ENCODE measurements around the gene ARVCF. TPM values are rescaled to one million over a fixed set of nuclear protein-coding genes. Genes with fewer than 3 reads are reported as not detected.

ARVCF gene
- total and polyA plus RNA-seq, 8 donors = 3.5 to 51.3 (median 13.6) TPM

DNA sequence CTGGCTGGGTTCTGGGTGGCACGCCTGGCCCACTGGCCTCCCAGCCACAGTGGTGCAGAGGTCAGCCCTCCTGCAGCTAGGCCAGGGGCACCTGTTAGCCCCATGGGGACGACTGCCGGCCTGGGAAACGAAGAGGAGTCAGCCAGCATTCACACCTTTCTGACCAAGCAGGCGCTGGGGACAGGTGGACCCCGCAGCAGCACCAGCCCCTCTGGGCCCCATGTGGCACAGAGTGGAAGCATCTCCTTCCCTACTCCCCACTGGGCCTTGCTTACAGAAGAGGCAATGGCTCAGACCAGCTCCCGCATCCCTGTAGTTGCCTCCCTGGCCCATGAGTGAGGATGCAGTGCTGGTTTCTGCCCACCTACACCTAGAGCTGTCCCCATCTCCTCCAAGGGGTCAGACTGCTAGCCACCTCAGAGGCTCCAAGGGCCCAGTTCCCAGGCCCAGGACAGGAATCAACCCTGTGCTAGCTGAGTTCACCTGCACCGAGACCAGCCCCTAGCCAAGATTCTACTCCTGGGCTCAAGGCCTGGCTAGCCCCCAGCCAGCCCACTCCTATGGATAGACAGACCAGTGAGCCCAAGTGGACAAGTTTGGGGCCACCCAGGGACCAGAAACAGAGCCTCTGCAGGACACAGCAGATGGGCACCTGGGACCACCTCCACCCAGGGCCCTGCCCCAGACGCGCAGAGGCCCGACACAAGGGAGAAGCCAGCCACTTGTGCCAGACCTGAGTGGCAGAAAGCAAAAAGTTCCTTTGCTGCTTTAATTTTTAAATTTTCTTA lies 47.3 kb downstream of the ARVCF start:
- intact Hi-C loops (cut with DNase I; ENCODE audit: low total_unique reads) = no loop called here
- peaks cover 6 to 92% (median 69%) of the 10 kb centered on the region in 4 donors for H3K36me3 ChIP-seq
- WGBS, 5 donors = 70 to 81% (median 74%) methylated on average over 11 of the region's 11 CpGs

DNA sequence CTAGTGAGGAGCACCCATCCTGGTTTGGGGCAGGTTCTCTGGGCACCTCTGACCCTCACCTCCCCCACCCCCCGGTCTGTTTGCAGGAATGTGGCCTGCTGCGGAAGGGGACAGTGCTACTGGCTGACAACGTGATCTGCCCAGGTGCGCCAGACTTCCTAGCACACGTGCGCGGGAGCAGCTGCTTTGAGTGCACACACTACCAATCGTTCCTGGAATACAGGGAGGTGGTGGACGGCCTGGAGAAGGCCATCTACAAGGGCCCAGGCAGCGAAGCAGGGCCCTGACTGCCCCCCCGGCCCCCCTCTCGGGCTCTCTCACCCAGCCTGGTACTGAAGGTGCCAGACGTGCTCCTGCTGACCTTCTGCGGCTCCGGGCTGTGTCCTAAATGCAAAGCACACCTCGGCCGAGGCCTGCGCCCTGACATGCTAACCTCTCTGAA lies 48.2 kb downstream of the ARVCF start:
- Histone ChIP-seq H3K27ac (peak overlapping the region; percentile 41 to 67 (median 52)), H3K4me1 (peaks cover 17 to 68% (median 41%) of the 10 kb centered on the region in 4 donors), H3K36me3 (peaks cover 15 to 95% (median 76%) of the 10 kb centered on the region in 4 donors), H3K9me3 (no peaks in the 10 kb centered on the region), H3K4me3 (no peak overlapping the region), H3K27me3 (no peaks in the 10 kb centered on the region)
- DNase-seq = peak in 1 of 2 donors; percentile 49
- intact Hi-C loops (cut with DNase I; ENCODE audit: low total_unique reads) = no loop called here
- WGBS, 5 donors = 31 to 71% (median 49%) methylated on average over 8 to 18 of the region's 18 CpGs
- TF ChIP-seq POLR2AphosphoS5 (IDR thresholded peaks at IDR 0.05) = no peak
- TF ChIP-seq EP300 (IDR thresholded peaks at IDR 0.05) = no peak
- TF ChIP-seq, protein P1, sequence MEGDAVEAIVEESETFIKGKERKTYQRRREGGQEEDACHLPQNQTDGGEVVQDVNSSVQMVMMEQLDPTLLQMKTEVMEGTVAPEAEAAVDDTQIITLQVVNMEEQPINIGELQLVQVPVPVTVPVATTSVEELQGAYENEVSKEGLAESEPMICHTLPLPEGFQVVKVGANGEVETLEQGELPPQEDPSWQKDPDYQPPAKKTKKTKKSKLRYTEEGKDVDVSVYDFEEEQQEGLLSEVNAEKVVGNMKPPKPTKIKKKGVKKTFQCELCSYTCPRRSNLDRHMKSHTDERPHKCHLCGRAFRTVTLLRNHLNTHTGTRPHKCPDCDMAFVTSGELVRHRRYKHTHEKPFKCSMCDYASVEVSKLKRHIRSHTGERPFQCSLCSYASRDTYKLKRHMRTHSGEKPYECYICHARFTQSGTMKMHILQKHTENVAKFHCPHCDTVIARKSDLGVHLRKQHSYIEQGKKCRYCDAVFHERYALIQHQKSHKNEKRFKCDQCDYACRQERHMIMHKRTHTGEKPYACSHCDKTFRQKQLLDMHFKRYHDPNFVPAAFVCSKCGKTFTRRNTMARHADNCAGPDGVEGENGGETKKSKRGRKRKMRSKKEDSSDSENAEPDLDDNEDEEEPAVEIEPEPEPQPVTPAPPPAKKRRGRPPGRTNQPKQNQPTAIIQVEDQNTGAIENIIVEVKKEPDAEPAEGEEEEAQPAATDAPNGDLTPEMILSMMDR (IDR thresholded peaks at IDR 0.05) = no peak
- TF ChIP-seq POLR2A (IDR thresholded peaks at IDR 0.05) = no peak

More for the DNA sequence above, 47.3 kb downstream of the ARVCF start:
- Histone ChIP-seq H3K9me3 (no peaks in the 10 kb centered on the region), H3K4me1 (peaks cover 8 to 63% (median 34%) of the 10 kb centered on the region in 4 donors), H3K27ac (peak overlapping the region in 4 of 5 donors; percentile 52 to 67 (median 56)), H3K27me3 (no peaks in the 10 kb centered on the region), H3K4me3 (no peak overlapping the region)
- TF ChIP-seq, protein P1 (IDR thresholded peaks at IDR 0.05) = no peak
- TF ChIP-seq EP300 (IDR thresholded peaks at IDR 0.05) (no peak), POLR2A (IDR thresholded peaks at IDR 0.05) (no peak), POLR2AphosphoS5 (IDR thresholded peaks at IDR 0.05) (no peak)
- DNase-seq = no peak

DNA sequence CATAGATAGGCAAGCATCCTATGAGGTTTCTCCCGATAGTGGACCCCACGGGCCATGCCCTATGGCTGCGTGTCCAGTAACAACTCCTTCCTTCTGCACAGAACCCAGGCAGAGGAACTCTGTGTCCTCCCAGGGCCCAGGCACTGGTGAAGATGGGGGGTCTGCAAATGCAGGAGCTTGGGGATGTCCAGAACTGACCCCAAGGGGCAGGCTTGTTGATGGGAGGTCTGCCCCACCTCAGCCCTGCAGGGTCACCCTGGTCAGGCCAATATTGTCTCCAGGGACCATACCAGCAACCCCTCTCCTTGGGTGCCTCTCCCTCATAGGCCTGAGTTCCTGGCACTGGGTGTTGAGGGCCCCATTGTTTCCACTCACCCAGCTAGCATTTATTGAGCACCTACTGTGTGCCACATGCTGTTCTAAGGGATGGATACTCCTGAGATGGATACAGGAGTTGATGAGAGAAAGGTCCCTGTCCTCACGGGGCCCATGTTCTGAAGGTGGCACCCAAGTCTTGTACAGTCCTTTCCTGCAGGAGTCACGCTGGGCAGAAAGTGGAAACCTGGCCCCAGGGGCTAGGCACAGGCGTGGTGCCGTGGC lies 48.7 kb downstream of the ARVCF start:
- H3K4me3 ChIP-seq = no peak overlapping the region
- WGBS, 5 donors = 57 to 75% (median 71%) methylated on average over 3 to 7 of the region's 7 CpGs
- peaks cover 19 to 73% (median 46%) of the 10 kb centered on the region in 4 donors for H3K4me1 ChIP-seq
- peak overlapping the region; percentile 41 to 67 (median 52) for H3K27ac ChIP-seq
- intact Hi-C loops (cut with DNase I; ENCODE audit: low total_unique reads) = no loop called here
- TF ChIP-seq, protein P1 (IDR thresholded peaks at IDR 0.05) = no peak
- no peak for TF ChIP-seq EP300 (IDR thresholded peaks at IDR 0.05)
- TF ChIP-seq POLR2AphosphoS5 (IDR thresholded peaks at IDR 0.05) = no peak
- no peak for TF ChIP-seq POLR2A (IDR thresholded peaks at IDR 0.05)
- DNase-seq = no peak
- H3K36me3 ChIP-seq = peaks cover 16 to 95% (median 75%) of the 10 kb centered on the region in 4 donors
- H3K9me3 ChIP-seq = no peaks in the 10 kb centered on the region
- H3K27me3 ChIP-seq = no peaks in the 10 kb centered on the region

DNA sequence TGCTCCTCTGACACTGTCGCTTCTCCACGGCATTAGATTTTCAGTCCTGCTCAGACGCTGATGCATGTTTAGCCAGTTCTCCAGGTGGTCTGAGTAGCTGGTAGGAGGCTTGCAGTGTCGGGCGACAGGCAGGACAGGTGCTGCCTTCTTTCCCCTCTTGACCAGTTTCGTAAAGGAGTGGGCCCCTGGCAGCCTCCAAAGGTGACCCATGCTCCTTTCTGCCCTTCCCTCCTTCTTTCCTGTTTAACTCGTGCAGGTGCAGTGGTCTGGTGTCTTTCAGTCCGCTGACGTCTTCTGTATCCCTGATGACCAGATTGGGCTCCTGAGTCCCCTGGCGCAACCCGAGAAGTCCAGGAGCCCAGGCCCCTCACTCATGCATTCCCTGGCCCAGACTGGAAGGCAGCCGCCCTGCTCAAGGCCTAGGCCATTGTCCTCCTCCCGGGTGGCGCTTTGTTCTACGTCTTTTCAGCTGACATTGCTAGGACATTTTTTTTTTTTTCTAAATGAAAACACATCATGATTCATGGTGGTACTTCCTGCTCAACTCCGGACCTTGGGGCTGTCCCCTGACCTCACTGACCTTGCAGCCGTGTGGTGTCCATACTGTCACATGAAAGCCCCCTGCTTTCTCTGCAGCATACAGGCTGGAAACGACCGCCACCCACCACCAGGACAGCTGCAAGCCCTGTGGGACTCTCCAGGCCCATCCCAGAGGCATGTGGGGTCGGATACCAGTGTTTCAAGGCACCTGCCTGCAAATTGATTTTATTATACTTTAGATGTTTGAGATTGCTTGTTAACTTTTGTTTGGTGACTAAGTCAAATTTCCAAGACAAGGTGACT lies 49.5 kb downstream of the ARVCF start:
- intact Hi-C loops (cut with DNase I; ENCODE audit: low total_unique reads) = no loop called here
- no peak for DNase-seq
- Histone ChIP-seq H3K4me1 (peaks cover 27 to 81% (median 54%) of the 10 kb centered on the region in 4 donors), H3K9me3 (no peaks in the 10 kb centered on the region), H3K4me3 (no peak overlapping the region), H3K36me3 (peaks cover 16 to 91% (median 71%) of the 10 kb centered on the region in 4 donors), H3K27ac (peak overlapping the region; percentile 6 to 67 (median 52)), H3K27me3 (no peaks in the 10 kb centered on the region)
- TF ChIP-seq POLR2AphosphoS5 (IDR thresholded peaks at IDR 0.05) = no peak
- TF ChIP-seq EP300 (IDR thresholded peaks at IDR 0.05) = no peak
- WGBS, 5 donors = 65 to 69% (median 66%) methylated on average over 20 of the region's 20 CpGs
